Activated T-cell treated with anti-CD3 and anti-CD28 coated beads, Interleukin-2, amount 50 U/mL, for 48 hours (primary cell): ENCODE results near the gene CDHR2.
"Not testable (repeated sequence)": the region's sequence is repeated elsewhere in the genome, so short reads cannot be mapped to it uniquely, and the experiment has no call there.

ENCODE experiments used
- DNase-seq, 2 experiments: peaks; one replicate each; pipeline ENCODE4 v3.0.0-alpha.2; 2020

The CDHR2 gene

GRCh38 chr5:176573564-176574296 lies 24.6 kb downstream of the CDHR2 start:
- peak; percentile 88 to 90 for DNase-seq

- DNase-seq: no peak
These were observed 25.1 kb downstream of the CDHR2 start for GRCh38 chr5:176574297-176574591.

- DNase-seq: no peak
These were observed 25.9 kb downstream of the CDHR2 start for GRCh38 chr5:176575066-176575465.

- DNase-seq: no peak
These were observed 26.6 kb downstream of the CDHR2 start for GRCh38 chr5:176575488-176576422.

- DNase-seq: no peak
These were observed 28.4 kb downstream of the CDHR2 start for GRCh38 chr5:176577312-176578176.

- peak; percentile 49 to 63 for DNase-seq
These were observed 29.3 kb downstream of the CDHR2 start for GRCh38 chr5:176578391-176578808.

GRCh38 chr5:176579323-176579722 lies 30.2 kb downstream of the CDHR2 start:
- no peak for DNase-seq

- DNase-seq: no peak
These were observed 32.2 kb downstream of the CDHR2 start for GRCh38 chr5:176581361-176581760.

GRCh38 chr5:176583076-176583475 lies 33.9 kb downstream of the CDHR2 start:
- no peak for DNase-seq

- DNase-seq: no peak
These were observed 38.3 kb downstream of the CDHR2 start for GRCh38 chr5:176587398-176587797.

GRCh38 chr5:176588297-176588696 lies 39.2 kb downstream of the CDHR2 start:
- no peak for DNase-seq

- DNase-seq: no peak
These were observed 40.1 kb downstream of the CDHR2 start for GRCh38 chr5:176589039-176589769.

GRCh38 chr5:176590035-176590717 lies 41.0 kb downstream of the CDHR2 start:
- DNase-seq: no peak

- not testable (repeated sequence) for DNase-seq
These were observed 42.5 kb downstream of the CDHR2 start for GRCh38 chr5:176591667-176592066.

GRCh38 chr5:176592573-176592972 lies 43.4 kb downstream of the CDHR2 start:
- no peak for DNase-seq

- DNase-seq: no peak
These were observed 44.2 kb downstream of the CDHR2 start for GRCh38 chr5:176593273-176593869.

- DNase-seq: no peak
These were observed 45.4 kb downstream of the CDHR2 start for GRCh38 chr5:176594554-176594953.

- DNase-seq: no peak
These were observed 46.3 kb downstream of the CDHR2 start for GRCh38 chr5:176595386-176595943.

GRCh38 chr5:176596069-176596644 lies 47.0 kb downstream of the CDHR2 start:
- DNase-seq: no peak

- DNase-seq: peak; percentile 76 to 80
These were observed 47.7 kb downstream of the CDHR2 start for GRCh38 chr5:176596689-176597416.
